ENCODE measurements around the gene ZSCAN16. TPM values are rescaled to one million over a fixed set of nuclear protein-coding genes. Genes with fewer than 3 reads are reported as not detected.

The ZSCAN16 gene
- total and polyA plus RNA-seq, 2 of the 13 experiments (the other 11 are each of a cell fraction or from before 2014, with no cell fraction given): 5.7 to 12.7 TPM

DNA sequence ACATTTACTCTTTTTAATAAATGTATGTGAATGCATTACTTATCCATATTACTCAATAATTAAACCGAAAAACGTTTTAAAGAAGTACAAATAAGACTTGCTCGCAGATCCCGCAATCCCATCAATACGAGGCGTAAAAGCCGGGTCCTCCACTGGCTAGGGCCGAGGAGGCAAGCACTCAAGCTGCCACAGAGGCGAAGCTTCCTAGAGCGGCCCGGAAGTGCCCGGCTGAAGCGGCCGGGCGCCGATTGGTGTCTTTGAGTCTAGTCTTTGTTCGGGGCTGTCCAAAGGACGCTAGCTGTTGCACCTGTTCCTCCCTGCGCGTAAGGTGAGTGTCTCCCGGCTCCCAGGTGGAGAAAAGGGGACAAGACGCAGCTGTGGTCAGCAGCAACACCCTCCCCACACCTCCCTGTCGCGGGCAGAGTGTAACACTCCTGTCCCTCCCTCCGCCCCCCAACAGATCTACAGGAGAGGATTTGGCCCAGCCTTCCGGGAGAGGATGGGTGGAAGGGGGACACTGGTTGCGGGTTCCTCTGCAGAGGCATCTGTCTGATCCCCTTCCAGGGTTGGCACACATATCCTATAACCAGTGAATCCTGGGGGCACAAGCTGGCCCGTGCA is at the start of gene ZSCAN16 (continued):
- peak; percentile 55 for TF ChIP-seq YY1 (IDR thresholded peaks at IDR 0.05; ENCODE audit: insufficient read depth, insufficient replicate concordance, low read depth, low read length)
- TF ChIP-seq, protein P1, sequence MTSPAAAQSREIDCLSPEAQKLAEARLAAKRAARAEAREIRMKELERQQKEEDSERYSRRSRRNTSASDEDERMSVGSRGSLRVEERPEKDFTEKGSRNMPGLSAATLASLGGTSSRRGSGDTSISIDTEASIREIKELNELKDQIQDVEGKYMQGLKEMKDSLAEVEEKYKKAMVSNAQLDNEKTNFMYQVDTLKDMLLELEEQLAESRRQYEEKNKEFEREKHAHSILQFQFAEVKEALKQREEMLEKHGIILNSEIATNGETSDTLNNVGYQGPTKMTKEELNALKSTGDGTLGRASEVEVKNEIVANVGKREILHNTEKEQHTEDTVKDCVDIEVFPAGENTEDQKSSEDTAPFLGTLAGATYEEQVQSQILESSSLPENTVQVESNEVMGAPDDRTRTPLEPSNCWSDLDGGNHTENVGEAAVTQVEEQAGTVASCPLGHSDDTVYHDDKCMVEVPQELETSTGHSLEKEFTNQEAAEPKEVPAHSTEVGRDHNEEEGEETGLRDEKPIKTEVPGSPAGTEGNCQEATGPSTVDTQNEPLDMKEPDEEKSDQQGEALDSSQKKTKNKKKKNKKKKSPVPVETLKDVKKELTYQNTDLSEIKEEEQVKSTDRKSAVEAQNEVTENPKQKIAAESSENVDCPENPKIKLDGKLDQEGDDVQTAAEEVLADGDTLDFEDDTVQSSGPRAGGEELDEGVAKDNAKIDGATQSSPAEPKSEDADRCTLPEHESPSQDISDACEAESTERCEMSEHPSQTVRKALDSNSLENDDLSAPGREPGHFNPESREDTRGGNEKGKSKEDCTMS (CRISPR knock-in tag; conservative IDR thresholded peaks at IDR 0.05): no peak
- TF ChIP-seq ZMYM4 (CRISPR knock-in tag; IDR thresholded peaks at IDR 0.05): peak; percentile 89
- no peak for TF ChIP-seq ZNF260 (CRISPR knock-in tag; IDR thresholded peaks at IDR 0.05; ENCODE audit: borderline replicate concordance, low read depth)
- no peak for TF ChIP-seq GPN1 (CRISPR knock-in tag; IDR thresholded peaks at IDR 0.05; ENCODE audit: borderline replicate concordance)
- no peak for TF ChIP-seq KAT2B (IDR thresholded peaks at IDR 0.05; ENCODE audit: borderline replicate concordance, low read depth, low read length)
- TF ChIP-seq, protein P2, sequence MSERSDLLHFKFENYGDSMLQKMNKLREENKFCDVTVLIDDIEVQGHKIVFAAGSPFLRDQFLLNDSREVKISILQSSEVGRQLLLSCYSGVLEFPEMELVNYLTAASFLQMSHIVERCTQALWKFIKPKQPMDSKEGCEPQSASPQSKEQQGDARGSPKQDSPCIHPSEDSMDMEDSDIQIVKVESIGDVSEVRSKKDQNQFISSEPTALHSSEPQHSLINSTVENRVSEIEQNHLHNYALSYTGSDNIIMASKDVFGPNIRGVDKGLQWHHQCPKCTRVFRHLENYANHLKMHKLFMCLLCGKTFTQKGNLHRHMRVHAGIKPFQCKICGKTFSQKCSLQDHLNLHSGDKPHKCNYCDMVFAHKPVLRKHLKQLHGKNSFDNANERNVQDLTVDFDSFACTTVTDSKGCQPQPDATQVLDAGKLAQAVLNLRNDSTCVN (CRISPR knock-in tag; IDR thresholded peaks at IDR 0.05; ENCODE audit: borderline replicate concordance): peak; percentile 76; the same call in 1 of the 2 replicates
- TF ChIP-seq ZNF513 (CRISPR knock-in tag; conservative IDR thresholded peaks at IDR 0.05): no peak
- TF ChIP-seq FLYWCH1 (CRISPR knock-in tag; IDR thresholded peaks at IDR 0.05): no peak
- no peak for TF ChIP-seq RNF2 (conservative IDR thresholded peaks at IDR 0.05; ENCODE audit: low read depth)
- peak; percentile 95 for TF ChIP-seq SMAD3 (CRISPR knock-in tag; IDR thresholded peaks at IDR 0.05)
- no peak for TF ChIP-seq ZNF660 (CRISPR knock-in tag; IDR thresholded peaks at IDR 0.05; ENCODE audit: borderline replicate concordance, low read depth)
- no peak for TF ChIP-seq ZNF235 (CRISPR knock-in tag; IDR thresholded peaks at IDR 0.05; ENCODE audit: borderline replicate concordance)
- TF ChIP-seq, protein P3, sequence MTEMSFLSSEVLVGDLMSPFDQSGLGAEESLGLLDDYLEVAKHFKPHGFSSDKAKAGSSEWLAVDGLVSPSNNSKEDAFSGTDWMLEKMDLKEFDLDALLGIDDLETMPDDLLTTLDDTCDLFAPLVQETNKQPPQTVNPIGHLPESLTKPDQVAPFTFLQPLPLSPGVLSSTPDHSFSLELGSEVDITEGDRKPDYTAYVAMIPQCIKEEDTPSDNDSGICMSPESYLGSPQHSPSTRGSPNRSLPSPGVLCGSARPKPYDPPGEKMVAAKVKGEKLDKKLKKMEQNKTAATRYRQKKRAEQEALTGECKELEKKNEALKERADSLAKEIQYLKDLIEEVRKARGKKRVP (CRISPR knock-in tag; IDR thresholded peaks at IDR 0.05): peak in 1 of 2 experiments; percentile 71; a peak in 2 of 4 replicates
- no peak for TF ChIP-seq ZNF234 (CRISPR knock-in tag; conservative IDR thresholded peaks at IDR 0.05)
- TF ChIP-seq TEAD2 (CRISPR knock-in tag; IDR thresholded peaks at IDR 0.05): no peak
- TF ChIP-seq, protein P4, sequence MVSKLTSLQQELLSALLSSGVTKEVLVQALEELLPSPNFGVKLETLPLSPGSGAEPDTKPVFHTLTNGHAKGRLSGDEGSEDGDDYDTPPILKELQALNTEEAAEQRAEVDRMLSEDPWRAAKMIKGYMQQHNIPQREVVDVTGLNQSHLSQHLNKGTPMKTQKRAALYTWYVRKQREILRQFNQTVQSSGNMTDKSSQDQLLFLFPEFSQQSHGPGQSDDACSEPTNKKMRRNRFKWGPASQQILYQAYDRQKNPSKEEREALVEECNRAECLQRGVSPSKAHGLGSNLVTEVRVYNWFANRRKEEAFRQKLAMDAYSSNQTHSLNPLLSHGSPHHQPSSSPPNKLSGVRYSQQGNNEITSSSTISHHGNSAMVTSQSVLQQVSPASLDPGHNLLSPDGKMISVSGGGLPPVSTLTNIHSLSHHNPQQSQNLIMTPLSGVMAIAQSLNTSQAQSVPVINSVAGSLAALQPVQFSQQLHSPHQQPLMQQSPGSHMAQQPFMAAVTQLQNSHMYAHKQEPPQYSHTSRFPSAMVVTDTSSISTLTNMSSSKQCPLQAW (CRISPR knock-in tag; IDR thresholded peaks at IDR 0.05): 0 out of 2 replicates have a peak, but pooled peaks have one; percentile 50
- peak; percentile 89 for TF ChIP-seq ETV5 (CRISPR knock-in tag; IDR thresholded peaks at IDR 0.05; ENCODE audit: borderline replicate concordance)
- no peak for TF ChIP-seq SATB2 (CRISPR knock-in tag; IDR thresholded peaks at IDR 0.05)
- no peak for TF ChIP-seq SMARCE1 (IDR thresholded peaks at IDR 0.05; ENCODE audit: borderline replicate concordance)
- TF ChIP-seq KDM6A (CRISPR knock-in tag; IDR thresholded peaks at IDR 0.05; ENCODE audit: low read depth): no peak; the same call in 1 of the 2 replicates
- no peak for TF ChIP-seq SYNCRIP (IDR thresholded peaks at IDR 0.05; ENCODE audit: insufficient read depth, low read depth, low read length)
- no peak for TF ChIP-seq STAT5B (CRISPR knock-in tag; IDR thresholded peaks at IDR 0.05)
